Parathyroid adenoma (tissue), 2 donors: ENCODE results near the gene DLG2.

ENCODE experiments used
- H2AFZ ChIP-seq: fragments of 300-600 bp; sonication (generic); one replicate; pipeline ENCODE4 v1.7.0; 2017; ENCODE audit warnings: antibody characterized with exemption, mild to moderate bottlenecking
- H3K27ac ChIP-seq: fragments of 300-600 bp; sonication (generic); one replicate; pipeline ENCODE4 v1.7.0; 2017
- H3K27me3 ChIP-seq: fragments of 300-600 bp; sonication (generic); one replicate; pipeline ENCODE4 v1.7.0; 2017; ENCODE audit warnings: low read length; ENCODE audit not compliant: control insufficient read depth, insufficient read depth
- H3K36me3 ChIP-seq: fragments of 300-600 bp; sonication (generic); one replicate; pipeline ENCODE4 v1.7.0; 2017; ENCODE audit warnings: low read length; ENCODE audit not compliant: control insufficient read depth, insufficient read depth
- H3K4me1 ChIP-seq: fragments of 300-600 bp; sonication (generic); one replicate; pipeline ENCODE4 v1.7.0; 2017; ENCODE audit warnings: control low read depth
- H3K4me2 ChIP-seq: fragments of 300-600 bp; sonication (generic); one replicate; pipeline ENCODE4 v1.7.0; 2017; ENCODE audit warnings: low read length
- H3K4me3 ChIP-seq: fragments of 300-600 bp; sonication (generic); one replicate; pipeline ENCODE4 v1.7.0; 2017; ENCODE audit warnings: low read depth, low read length
- H3K79me2 ChIP-seq: fragments of 300-600 bp; sonication (generic); one replicate; pipeline ENCODE4 v1.7.0; 2017; ENCODE audit warnings: control low read depth
- H3K9ac ChIP-seq: fragments of 300-600 bp; sonication (generic); one replicate; pipeline ENCODE4 v1.7.0; 2017; ENCODE audit warnings: mild to moderate bottlenecking
- H3K9me3 ChIP-seq: fragments of 300-600 bp; sonication (generic); one replicate; pipeline ENCODE4 v1.7.0; 2017; ENCODE audit warnings: low read length; ENCODE audit not compliant: control insufficient read depth
- CTCF ChIP-seq: fragments of 300-600 bp; sonication (generic); IDR thresholded peaks from one replicate; pipeline ENCODE4 v1.7.0; 2017; ENCODE audit warnings: antibody characterized with exemption, mild to moderate bottlenecking
- donor health status: primary hyperparathyroidism.

Gene DLG2

GRCh38 chr11:83836883-83837654 is 1790.1 kb downstream of the DLG2 start:
- Histone ChIP-seq H3K9ac (no peak overlapping the region), H3K27me3 (no peaks in the 10 kb centered on the region), H3K79me2 (no peaks in the 10 kb centered on the region), H3K4me2 (no peak overlapping the region), H3K36me3 (no peaks in the 10 kb centered on the region), H2AFZ (peak overlapping the region; percentile 30), H3K4me1 (no peaks in the 10 kb centered on the region), H3K27ac (no peak overlapping the region), H3K9me3 (no peaks in the 10 kb centered on the region), H3K4me3 (no peak overlapping the region)
- peak; percentile 42 for TF ChIP-seq CTCF

- H3K9ac ChIP-seq, result no peak overlapping the region
- H3K79me2 ChIP-seq, result no peaks in the 10 kb centered on the region
- H3K27ac ChIP-seq, result no peak overlapping the region
- no peaks in the 10 kb centered on the region for H3K36me3 ChIP-seq
- TF ChIP-seq CTCF, result no peak
- no peak overlapping the region for H3K4me3 ChIP-seq
- no peak overlapping the region for H2AFZ ChIP-seq
- H3K27me3 ChIP-seq, result no peaks in the 10 kb centered on the region
- no peaks in the 10 kb centered on the region for H3K9me3 ChIP-seq
- H3K4me1 ChIP-seq, result no peaks in the 10 kb centered on the region
- no peak overlapping the region for H3K4me2 ChIP-seq
Measured at GRCh38 chr11:83836065-83836464, 1791.1 kb downstream of the DLG2 start.

GRCh38 chr11:83835423-83835822 is 1791.7 kb downstream of the DLG2 start:
- H3K4me3 ChIP-seq, result no peak overlapping the region
- H3K36me3 ChIP-seq, result no peaks in the 10 kb centered on the region
- no peak for TF ChIP-seq CTCF
- no peaks in the 10 kb centered on the region for H3K9me3 ChIP-seq
- no peaks in the 10 kb centered on the region for H3K79me2 ChIP-seq
- H3K9ac ChIP-seq, result no peak overlapping the region
- H3K4me2 ChIP-seq, result no peak overlapping the region
- no peaks in the 10 kb centered on the region for H3K27me3 ChIP-seq
- no peaks in the 10 kb centered on the region for H3K4me1 ChIP-seq
- no peak overlapping the region for H2AFZ ChIP-seq
- H3K27ac ChIP-seq, result no peak overlapping the region

GRCh38 chr11:83831929-83832328 is 1795.2 kb downstream of the DLG2 start:
- H3K27me3 ChIP-seq, result no peaks in the 10 kb centered on the region
- no peaks in the 10 kb centered on the region for H3K9me3 ChIP-seq

More at GRCh38 chr11:83831929-83832328, 1795.2 kb downstream of the DLG2 start:
- no peak overlapping the region for H3K4me2 ChIP-seq
- H3K4me1 ChIP-seq, result no peaks in the 10 kb centered on the region
- H3K36me3 ChIP-seq, result no peaks in the 10 kb centered on the region
- no peak overlapping the region for H2AFZ ChIP-seq
- H3K79me2 ChIP-seq, result no peaks in the 10 kb centered on the region
- H3K4me3 ChIP-seq, result no peak overlapping the region
- no peak for TF ChIP-seq CTCF
- H3K27ac ChIP-seq, result no peak overlapping the region
- no peak overlapping the region for H3K9ac ChIP-seq
